ENCODE data around the gene POU2F1. TPM values are rescaled to one million over a fixed set of nuclear protein-coding genes. Genes with fewer than 3 reads are reported as not detected.

Gene POU2F1
- total and polyA plus RNA-seq, 2 experiments from 2014 or later: 38.8 to 66.1 TPM

DNA sequence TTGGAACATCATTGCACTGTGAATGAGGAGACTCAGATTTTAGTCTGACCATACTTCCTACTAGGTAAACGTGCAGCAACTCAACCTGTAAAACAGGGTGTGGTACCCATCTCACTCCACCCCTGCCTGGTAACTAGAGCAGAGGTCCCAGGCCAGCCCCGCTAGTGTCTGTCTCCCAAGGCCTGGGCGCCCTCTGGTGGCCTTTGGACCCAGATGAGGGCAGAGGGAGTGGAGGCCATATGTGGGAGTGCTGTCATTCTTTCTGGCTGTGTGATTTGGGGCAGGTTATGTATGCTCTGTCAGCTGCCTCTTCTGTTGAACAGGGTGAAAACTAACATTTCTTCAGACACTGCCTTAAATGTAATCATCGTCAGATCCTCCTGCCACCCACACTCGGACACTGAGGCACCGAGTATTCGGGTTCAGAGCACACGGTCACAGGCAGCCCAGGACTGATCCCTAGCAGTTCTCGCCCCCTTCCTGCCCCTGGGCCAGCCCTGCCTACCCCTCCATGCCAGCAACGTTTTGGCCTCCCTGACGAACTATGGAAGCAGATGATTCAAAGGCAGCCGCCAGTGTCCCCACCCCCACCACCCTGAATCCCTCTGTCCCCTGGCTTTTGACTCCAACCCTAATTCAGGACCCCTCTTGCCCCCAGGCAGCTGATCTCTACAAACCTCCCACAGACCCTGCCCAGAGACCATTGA is 221.6 kb downstream of the POU2F1 start:
- Histone ChIP-seq H2AFZ (no peak overlapping the region; the same call in 1 of the 2 replicates), H3K4me3 (no peak overlapping the region), H3K4me2 (no peak overlapping the region), H3K4me1 (ENCODE audit: insufficient read depth) (0 out of 2 replicates have a peak, but pooled peaks cover 6% of the 10 kb centered on the region), H3K27ac (ENCODE audit: low read depth) (no peak overlapping the region), H3K9me2 (ENCODE audit: insufficient read depth) (no peaks in the 10 kb centered on the region), H3K36me3 (ENCODE audit: insufficient read depth) (no peaks in the 10 kb centered on the region; the same call in 1 of the 2 replicates), H3F3A (replicated peaks; ENCODE audit: low read depth) (0 out of 2 replicates have a peak, but pooled peaks cover 2% of the 10 kb centered on the region), H3K27me3 (ENCODE audit: insufficient read depth) (peaks cover 38% of the 10 kb centered on the region), H4K20me1 (replicated peaks; ENCODE audit: insufficient read depth) (no peaks in the 10 kb centered on the region), H3K79me2 (replicated peaks; ENCODE audit: insufficient read depth) (no peaks in the 10 kb centered on the region)
- no peak for TF ChIP-seq POLR2AphosphoS5 (IDR thresholded peaks at IDR 0.05; ENCODE audit: low read depth)
- 0 out of 2 replicates have a peak, but pooled peaks have one; percentile 8 for TF ChIP-seq CREB1 (CRISPR knock-in tag; IDR thresholded peaks at IDR 0.05; ENCODE audit: low read depth)
- TF ChIP-seq, protein P1, sequence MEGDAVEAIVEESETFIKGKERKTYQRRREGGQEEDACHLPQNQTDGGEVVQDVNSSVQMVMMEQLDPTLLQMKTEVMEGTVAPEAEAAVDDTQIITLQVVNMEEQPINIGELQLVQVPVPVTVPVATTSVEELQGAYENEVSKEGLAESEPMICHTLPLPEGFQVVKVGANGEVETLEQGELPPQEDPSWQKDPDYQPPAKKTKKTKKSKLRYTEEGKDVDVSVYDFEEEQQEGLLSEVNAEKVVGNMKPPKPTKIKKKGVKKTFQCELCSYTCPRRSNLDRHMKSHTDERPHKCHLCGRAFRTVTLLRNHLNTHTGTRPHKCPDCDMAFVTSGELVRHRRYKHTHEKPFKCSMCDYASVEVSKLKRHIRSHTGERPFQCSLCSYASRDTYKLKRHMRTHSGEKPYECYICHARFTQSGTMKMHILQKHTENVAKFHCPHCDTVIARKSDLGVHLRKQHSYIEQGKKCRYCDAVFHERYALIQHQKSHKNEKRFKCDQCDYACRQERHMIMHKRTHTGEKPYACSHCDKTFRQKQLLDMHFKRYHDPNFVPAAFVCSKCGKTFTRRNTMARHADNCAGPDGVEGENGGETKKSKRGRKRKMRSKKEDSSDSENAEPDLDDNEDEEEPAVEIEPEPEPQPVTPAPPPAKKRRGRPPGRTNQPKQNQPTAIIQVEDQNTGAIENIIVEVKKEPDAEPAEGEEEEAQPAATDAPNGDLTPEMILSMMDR (conservative IDR thresholded peaks at IDR 0.05; ENCODE audit: low read depth in 2 of 2): peak; percentile 85 to 99
- Mint-ChIP-seq H3K27me3 (ENCODE audit: insufficient read depth, low read depth, poor library complexity) (peaks cover 36% of the 10 kb centered on the region), H3K36me3 (ENCODE audit: low read depth) (no peaks in the 10 kb centered on the region; the same call in 2 of the 3 replicates), H3K4me3 (no peak overlapping the region), H3K4me1 (peaks cover 4% of the 10 kb centered on the region), H3K27ac (no peak overlapping the region), H3K9me3 (no peaks in the 10 kb centered on the region)
- DNase-seq (ENCODE audit: low spot score): peak; percentile 96
- ATAC-seq: peak; percentile 90

DNA sequence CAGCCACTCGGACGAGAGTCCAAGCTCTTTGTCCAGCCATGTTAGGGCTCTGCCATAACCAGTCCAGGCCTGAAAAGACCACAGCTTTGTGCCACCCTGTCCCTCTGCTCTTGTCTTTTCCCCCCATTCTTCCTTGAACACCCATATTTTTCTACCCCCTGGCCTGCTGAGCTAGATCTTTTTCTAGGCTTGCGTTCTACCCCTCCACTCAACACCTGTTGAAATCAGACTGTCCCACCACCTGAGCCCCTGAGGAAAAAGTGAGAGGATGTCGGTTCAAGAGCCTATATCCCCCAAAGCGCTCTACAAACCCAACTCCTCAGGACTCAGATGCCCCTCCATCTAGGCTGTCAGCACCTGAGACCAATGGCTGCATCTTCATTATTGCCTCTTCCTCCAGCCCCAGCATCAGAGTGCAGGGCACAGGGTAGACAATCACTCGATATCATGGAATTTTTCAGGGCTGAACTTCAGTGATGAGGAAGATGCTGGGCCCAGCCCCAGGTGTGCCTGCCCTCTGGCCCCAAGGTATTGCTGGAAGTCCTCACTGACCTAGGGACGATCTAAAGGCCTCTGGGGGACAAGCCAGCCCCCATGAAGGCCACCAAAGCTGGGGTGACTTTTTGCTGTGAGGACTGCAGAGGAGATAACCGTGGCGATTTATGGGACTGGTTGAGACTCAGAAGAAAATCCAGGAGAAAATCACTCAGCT is 222.3 kb downstream of the POU2F1 start:
- no peak overlapping the region for H3K4me3 ChIP-seq
- no peaks in the 10 kb centered on the region for H4K20me1 ChIP-seq (replicated peaks; ENCODE audit: insufficient read depth)
- DNase-seq (ENCODE audit: low spot score) (no peak), ATAC-seq (no peak)
- peaks cover 32% of the 10 kb centered on the region for H3K27me3 ChIP-seq (ENCODE audit: insufficient read depth)
- no peaks in the 10 kb centered on the region; the same call in 1 of the 2 replicates for H3K36me3 ChIP-seq (ENCODE audit: insufficient read depth)
- no peaks in the 10 kb centered on the region for H3K79me2 ChIP-seq (replicated peaks; ENCODE audit: insufficient read depth)
- H3K9me3 Mint-ChIP-seq: no peaks in the 10 kb centered on the region
- H3K36me3 Mint-ChIP-seq (ENCODE audit: low read depth): no peaks in the 10 kb centered on the region; the same call in 2 of the 3 replicates
- peaks cover 35% of the 10 kb centered on the region for H3K27me3 Mint-ChIP-seq (ENCODE audit: insufficient read depth, low read depth, poor library complexity)
- no peak overlapping the region for H3K27ac ChIP-seq (ENCODE audit: low read depth)
- peaks cover 7% of the 10 kb centered on the region for H3K4me1 Mint-ChIP-seq
- no peak overlapping the region for H3K27ac Mint-ChIP-seq
- 0 out of 2 replicates have a peak, but pooled peaks cover 9% of the 10 kb centered on the region for H3K4me1 ChIP-seq (ENCODE audit: insufficient read depth)
- H3K9me2 ChIP-seq (ENCODE audit: insufficient read depth): no peaks in the 10 kb centered on the region
- no peak overlapping the region; the same call in 1 of the 2 replicates for H2AFZ ChIP-seq
- H3F3A ChIP-seq (replicated peaks; ENCODE audit: low read depth): 0 out of 2 replicates have a peak, but pooled peaks cover 2% of the 10 kb centered on the region
- no peak overlapping the region for H3K4me3 Mint-ChIP-seq
- H3K4me2 ChIP-seq: no peak overlapping the region
- TF ChIP-seq, protein P1 (conservative IDR thresholded peaks at IDR 0.05; ENCODE audit: low read depth in 2 of 2): no peak
- TF ChIP-seq ZNF331 (CRISPR knock-in tag; IDR thresholded peaks at IDR 0.05; ENCODE audit: low read depth) (no peak), EZH2 (IDR thresholded peaks at IDR 0.05; ENCODE audit: low read depth, unreplicated experiment) (no peak), JUNB (IDR thresholded peaks at IDR 0.05; ENCODE audit: unreplicated experiment) (no peak), ZNF114 (CRISPR knock-in tag; IDR thresholded peaks at IDR 0.05) (no peak), CREB1 (CRISPR knock-in tag; IDR thresholded peaks at IDR 0.05; ENCODE audit: low read depth) (no peak), EZH2phosphoT487 (IDR thresholded peaks at IDR 0.05; ENCODE audit: unreplicated experiment) (no peak)
- TF ChIP-seq, protein P2, sequence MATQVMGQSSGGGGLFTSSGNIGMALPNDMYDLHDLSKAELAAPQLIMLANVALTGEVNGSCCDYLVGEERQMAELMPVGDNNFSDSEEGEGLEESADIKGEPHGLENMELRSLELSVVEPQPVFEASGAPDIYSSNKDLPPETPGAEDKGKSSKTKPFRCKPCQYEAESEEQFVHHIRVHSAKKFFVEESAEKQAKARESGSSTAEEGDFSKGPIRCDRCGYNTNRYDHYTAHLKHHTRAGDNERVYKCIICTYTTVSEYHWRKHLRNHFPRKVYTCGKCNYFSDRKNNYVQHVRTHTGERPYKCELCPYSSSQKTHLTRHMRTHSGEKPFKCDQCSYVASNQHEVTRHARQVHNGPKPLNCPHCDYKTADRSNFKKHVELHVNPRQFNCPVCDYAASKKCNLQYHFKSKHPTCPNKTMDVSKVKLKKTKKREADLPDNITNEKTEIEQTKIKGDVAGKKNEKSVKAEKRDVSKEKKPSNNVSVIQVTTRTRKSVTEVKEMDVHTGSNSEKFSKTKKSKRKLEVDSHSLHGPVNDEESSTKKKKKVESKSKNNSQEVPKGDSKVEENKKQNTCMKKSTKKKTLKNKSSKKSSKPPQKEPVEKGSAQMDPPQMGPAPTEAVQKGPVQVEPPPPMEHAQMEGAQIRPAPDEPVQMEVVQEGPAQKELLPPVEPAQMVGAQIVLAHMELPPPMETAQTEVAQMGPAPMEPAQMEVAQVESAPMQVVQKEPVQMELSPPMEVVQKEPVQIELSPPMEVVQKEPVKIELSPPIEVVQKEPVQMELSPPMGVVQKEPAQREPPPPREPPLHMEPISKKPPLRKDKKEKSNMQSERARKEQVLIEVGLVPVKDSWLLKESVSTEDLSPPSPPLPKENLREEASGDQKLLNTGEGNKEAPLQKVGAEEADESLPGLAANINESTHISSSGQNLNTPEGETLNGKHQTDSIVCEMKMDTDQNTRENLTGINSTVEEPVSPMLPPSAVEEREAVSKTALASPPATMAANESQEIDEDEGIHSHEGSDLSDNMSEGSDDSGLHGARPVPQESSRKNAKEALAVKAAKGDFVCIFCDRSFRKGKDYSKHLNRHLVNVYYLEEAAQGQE (IDR thresholded peaks at IDR 0.05; ENCODE audit: unreplicated experiment): no peak
